DMS114 treated with DMSO at 0.1 percent for 48 hours (cell line): ENCODE data around the gene E2F2.
A peak's percentile ranks its signal among the peaks of the same experiment; 100 is the strongest.

Experiments
- DNase-seq: peaks from one replicate; lab custom pipeline; 2025; ENCODE audit not compliant: unreplicated experiment; lab: John Stamatoyannopoulos, UW

Gene E2F2

GRCh38 chr1:23530747-23531561, at the start of gene E2F2:
Gene E2F2 (minus strand): TSS chr1:23531233. CDS start chr1:23530793, 440 bp downstream.
- peak; percentile 76 for DNase-seq

- DNase-seq, result no peak
Observed at GRCh38 chr1:23578997-23579363, 47.9 kb upstream of the E2F2 start.

- no peak for DNase-seq
Observed at GRCh38 chr1:23578311-23578996, 47.4 kb upstream of the E2F2 start.

GRCh38 chr1:23577056-23578004, 46.3 kb upstream of the E2F2 start:
- DNase-seq, result no peak

GRCh38 chr1:23576338-23577055, 45.5 kb upstream of the E2F2 start:
- no peak for DNase-seq

- no peak for DNase-seq
Observed at GRCh38 chr1:23575226-23575810, 44.3 kb upstream of the E2F2 start.

- DNase-seq, result no peak
Observed at GRCh38 chr1:23574265-23574754, 43.3 kb upstream of the E2F2 start.

- DNase-seq, result no peak
Observed at GRCh38 chr1:23573574-23574182, 42.6 kb upstream of the E2F2 start.

GRCh38 chr1:23571465-23571864, 40.4 kb upstream of the E2F2 start:
- no peak for DNase-seq

GRCh38 chr1:23570001-23570691, 39.1 kb upstream of the E2F2 start:
- DNase-seq, result no peak

- no peak for DNase-seq
Observed at GRCh38 chr1:23568608-23569383, 37.8 kb upstream of the E2F2 start.

GRCh38 chr1:23567996-23568607, 37.1 kb upstream of the E2F2 start:
- no peak for DNase-seq

GRCh38 chr1:23567629-23567995, 36.6 kb upstream of the E2F2 start:
- DNase-seq, result no peak

- DNase-seq, result no peak
Observed at GRCh38 chr1:23566304-23566703, 35.3 kb upstream of the E2F2 start.

- DNase-seq, result no peak
Observed at GRCh38 chr1:23565776-23566175, 34.7 kb upstream of the E2F2 start.

GRCh38 chr1:23564529-23565122, 33.6 kb upstream of the E2F2 start:
- no peak for DNase-seq

- no peak for DNase-seq
Observed at GRCh38 chr1:23563755-23564374, 32.8 kb upstream of the E2F2 start.
